GM13977 (cell line): Measurements from ENCODE around the gene EIPR1.

Source experiments
- DNase-seq: peaks from one replicate; pipeline ENCODE4 v3.0.0; 2012; ENCODE audit warnings: low spot score
- CTCF ChIP-seq: IDR thresholded peaks from 2 replicates; pipeline ENCODE4 v1.5.1; 2012; ENCODE audit warnings: mild to moderate bottlenecking, control low read depth; ENCODE audit not compliant: insufficient read depth; ENCODE audit errors: extremely low read depth, missing control alignments
- in situ Hi-C: fragments of 300-500 bp; cut with MboI; formaldehyde crosslinking; loops from one replicate; pipeline ENCODE4 v1.12.0; 2022; ENCODE audit warnings: low sequenced_read_pairs, low pct_unique_long_range_greater_than_20kb, mixed read lengths, inconsistent platforms; ENCODE audit not compliant: unreplicated experiment

EIPR1 gene

GRCh38 chr2:3307901-3308300, 69.7 kb downstream of the EIPR1 start:
- no peak for DNase-seq
- TF ChIP-seq CTCF: no peak
- in situ Hi-C loops: no loop called here

GRCh38 chr2:3307236-3307635, 70.4 kb downstream of the EIPR1 start:
- in situ Hi-C loops: no loop called here
- no peak for TF ChIP-seq CTCF
- no peak for DNase-seq

GRCh38 chr2:3305952-3306351, 71.7 kb downstream of the EIPR1 start:
- no peak for DNase-seq
- in situ Hi-C loops: no loop called here
- TF ChIP-seq CTCF: no peak

- in situ Hi-C loops: no loop called here
These were observed 72.2 kb downstream of the EIPR1 start for GRCh38 chr2:3305431-3305830.

GRCh38 chr2:3303583-3304406, 73.8 kb downstream of the EIPR1 start:
- TF ChIP-seq CTCF: peak; percentile 95
- peak; percentile 86 for DNase-seq
- in situ Hi-C loops: no loop called here

More at GRCh38 chr2:3305431-3305830, 72.2 kb downstream of the EIPR1 start:
- TF ChIP-seq CTCF: no peak
- DNase-seq: no peak

GRCh38 chr2:3302751-3303582, 74.7 kb downstream of the EIPR1 start:
- no peak for DNase-seq
- in situ Hi-C loops: no loop called here
- no peak for TF ChIP-seq CTCF
